Measurements from ENCODE around the gene MOCS2.
"Not testable (repeated sequence)": the region's sequence is repeated elsewhere in the genome, so short reads cannot be mapped to it uniquely, and the experiment has no call there.

The MOCS2 gene, protein sequence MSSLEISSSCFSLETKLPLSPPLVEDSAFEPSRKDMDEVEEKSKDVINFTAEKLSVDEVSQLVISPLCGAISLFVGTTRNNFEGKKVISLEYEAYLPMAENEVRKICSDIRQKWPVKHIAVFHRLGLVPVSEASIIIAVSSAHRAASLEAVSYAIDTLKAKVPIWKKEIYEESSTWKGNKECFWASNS

DNA sequence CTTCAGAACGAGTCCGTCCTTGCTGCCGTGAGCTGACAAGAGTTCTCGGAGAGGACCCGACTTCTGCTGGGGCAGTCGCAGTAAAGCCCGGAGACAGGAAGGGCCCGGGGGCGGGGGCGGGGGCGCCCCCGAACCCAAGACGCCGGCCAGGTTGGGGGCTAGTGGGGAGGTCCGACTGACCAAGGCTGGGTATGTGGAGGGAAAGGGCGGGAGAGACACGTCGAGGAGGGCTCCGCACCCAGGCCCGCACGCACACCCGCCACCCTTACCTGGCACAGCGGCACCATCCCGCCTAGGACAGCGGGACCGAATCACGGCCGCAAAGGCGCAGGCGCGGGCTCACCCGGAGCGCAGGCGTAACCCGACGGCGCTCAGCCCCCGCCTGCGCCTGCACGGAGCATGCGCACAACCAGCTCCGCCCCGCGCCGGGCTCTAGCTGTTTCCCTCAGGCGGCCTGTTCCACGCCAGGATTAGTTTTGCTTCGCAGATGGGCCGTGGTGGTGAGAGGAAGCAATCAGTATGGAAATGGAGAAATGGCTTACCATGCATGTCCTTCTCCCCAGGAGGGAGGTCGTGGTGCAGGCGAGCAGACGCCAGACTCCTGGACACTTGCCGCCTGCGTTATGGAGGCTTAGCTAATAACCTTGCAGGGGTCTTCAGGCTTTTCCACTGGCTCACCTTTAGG lies at the start of gene MOCS2:
MOCS2 (minus strand) TSS at position 315 of the 685 bp plus-strand sequence. CDS start 2,583 bp downstream, outside the sequence.
- peak; percentile 88 to 89 for DNase-seq (ENCODE audit: low read depth in 2 of 2)

DNA sequence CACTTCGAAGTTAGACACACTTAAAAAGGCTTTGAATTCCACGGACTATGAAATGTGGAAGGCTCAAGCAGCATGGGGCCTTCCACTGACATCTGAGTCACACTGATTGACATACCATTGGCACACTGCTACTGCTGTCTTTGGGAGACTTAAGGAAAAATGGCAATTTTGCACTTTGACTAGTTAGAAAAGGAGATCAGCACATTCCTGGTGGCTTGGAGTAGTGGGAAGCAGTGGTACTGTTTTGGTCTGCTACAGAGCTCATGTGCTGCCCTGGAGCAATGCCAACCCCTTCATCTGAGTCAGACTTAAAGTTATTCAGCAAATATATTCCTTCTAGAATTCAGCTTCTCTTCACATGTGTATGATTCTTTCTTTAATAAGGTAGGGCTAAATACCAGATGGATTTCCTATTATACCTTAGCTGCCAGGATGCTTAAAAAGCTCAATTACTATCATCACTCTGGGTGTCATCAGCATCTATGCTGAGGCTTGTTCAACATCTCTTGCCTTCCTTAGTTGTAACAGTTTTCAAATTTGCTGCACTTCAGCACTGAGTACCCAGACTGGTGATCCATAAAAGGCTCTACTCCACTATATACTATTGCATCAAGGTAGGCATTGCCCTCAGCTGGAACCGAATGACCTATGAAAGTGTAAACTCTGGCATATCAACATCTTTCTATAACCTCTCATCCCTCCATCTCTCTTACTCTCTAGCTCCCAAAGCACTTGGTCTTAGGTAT lies 42.3 kb upstream of the MOCS2 start:
- DNase-seq (ENCODE audit: low read depth in 2 of 2), result no peak

DNA sequence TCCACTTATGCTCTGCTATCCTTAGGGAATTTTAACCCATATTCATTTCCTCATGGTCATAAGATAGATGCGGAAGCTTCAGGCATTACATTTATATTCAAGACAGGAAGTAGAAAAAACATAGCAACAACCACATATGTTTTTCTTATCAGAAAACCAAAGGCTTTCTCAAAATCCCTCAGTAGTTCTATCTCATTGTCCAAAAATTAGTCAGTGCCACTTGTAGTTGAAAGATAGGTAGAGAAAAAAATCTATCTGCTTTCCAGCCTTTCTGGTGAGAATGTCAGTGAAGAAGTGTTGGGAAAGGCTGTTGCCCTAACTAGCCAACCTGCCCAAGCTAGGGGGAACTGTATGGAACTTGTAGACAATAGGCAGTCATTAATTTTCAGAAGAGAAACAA lies 23.5 kb upstream of the MOCS2 start:
- DNase-seq (ENCODE audit: low read depth in 2 of 2), result no peak

DNA sequence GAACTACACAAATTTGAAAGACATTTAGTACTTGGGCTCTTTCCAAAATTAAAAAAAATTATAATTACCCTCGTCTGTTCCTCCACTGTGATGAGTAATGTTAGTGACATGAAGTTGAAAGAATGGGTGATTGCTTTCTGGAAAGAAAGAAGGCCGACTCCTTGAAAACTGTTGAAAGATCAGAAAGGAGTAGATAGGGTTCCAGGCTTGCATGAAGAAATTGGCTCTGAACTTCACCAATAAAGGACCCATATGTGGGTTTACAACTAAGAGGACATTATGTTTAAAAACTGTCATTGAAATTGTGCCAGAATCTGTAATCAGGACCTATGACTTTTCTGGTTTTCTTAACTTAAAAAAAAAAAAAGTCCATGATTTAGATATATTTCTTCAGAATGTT lies 20.7 kb upstream of the MOCS2 start:
- no peak for DNase-seq (ENCODE audit: low read depth in 2 of 2)

DNA sequence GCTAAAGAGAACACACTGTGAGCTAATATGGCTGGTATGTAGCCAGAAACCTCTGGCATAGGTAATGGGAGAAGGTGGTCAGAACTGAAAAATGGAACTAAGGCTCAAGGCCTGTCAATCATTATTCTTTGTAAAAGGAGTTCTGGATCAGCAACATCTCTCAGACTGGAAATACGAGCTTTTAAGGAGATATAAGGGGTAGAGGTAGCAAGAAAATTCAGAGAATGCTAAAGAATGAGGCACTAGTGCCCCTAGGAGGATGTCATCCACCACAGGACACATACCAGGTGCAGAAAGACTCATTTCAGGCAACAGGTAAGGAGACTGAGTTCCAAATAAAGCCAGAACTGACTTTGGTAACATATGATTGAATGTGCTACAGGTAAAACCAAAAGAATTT lies 18.9 kb upstream of the MOCS2 start:
- no peak for DNase-seq (ENCODE audit: low read depth in 2 of 2)

DNA sequence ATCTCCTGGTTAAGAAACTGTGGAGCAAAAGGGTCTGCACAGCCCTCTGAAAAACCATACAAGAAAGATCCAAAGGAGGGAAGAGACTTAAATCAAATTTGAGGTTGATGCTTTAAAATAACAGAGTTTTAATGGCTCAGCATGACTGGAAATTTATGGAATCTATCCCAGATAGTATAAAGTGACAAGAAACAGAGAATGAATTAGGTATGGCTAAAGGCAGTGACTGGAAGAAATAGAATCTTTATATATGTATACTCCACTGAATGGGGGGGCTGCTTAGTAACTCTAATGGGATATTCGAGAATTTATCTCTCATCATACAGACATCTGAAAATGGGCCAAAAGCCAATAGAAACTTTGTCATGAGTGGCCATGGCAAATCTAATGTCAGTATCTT lies 17.6 kb upstream of the MOCS2 start:
- DNase-seq (ENCODE audit: low read depth in 2 of 2), result no peak

DNA sequence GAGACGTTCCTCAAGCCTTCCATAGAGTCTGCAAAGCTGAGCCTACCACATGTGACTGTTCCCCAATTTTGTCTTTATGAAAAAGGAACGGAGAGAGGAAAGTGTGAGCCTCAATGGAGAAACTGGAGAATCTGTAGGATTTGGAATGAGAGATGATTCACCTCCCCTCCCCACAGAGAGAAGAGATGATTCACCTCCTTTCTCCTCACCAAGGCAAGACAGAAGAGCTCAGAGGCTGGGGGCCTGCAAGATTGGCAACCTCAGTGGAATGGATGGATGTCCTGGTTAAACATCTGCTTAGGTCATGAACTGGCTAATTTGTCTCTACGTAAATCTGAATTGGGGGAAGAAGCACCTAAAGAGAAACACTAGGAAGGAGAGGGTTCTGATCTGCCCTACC lies 17.0 kb upstream of the MOCS2 start:
- no peak for DNase-seq (ENCODE audit: low read depth in 2 of 2)

DNA sequence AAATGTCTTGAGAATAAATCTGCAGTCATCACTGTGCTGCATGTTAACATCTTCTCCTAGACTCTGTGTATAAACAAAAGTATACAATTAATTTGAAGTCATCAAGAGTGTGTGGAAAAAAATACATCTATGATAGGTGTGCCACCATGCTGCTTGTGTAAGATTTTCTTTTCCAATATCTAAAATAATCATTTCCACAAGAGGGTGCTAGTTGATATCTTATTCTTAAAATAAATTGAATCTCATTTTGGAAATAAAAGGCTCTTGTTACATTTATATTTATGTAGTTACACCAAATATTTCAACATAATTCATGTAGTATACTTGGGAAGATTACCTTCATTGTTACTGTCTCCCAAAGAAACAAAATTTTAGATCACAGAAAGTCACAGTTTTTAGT lies 14.1 kb upstream of the MOCS2 start:
- DNase-seq (ENCODE audit: low read depth in 2 of 2), result no peak

DNA sequence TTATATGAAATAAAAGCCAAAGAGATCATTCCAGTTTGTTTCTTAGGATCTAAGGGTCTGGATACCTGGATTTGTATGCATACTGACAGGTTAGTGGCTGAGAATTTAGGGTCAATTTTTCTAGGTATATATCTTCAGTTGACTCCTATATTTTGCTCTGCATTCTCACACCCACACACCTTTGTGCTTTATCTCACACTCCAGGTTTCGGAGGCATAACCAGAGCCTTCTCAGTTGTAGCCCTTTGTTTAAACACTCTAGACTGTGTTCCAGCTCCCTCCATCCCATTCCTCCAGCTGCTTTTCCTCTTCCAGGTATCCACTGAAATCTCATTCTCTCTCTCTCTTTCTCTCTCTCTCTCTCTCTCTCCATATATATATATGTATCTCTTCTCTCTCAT lies 10.6 kb upstream of the MOCS2 start:
- DNase-seq (ENCODE audit: low read depth in 2 of 2), result no peak

DNA sequence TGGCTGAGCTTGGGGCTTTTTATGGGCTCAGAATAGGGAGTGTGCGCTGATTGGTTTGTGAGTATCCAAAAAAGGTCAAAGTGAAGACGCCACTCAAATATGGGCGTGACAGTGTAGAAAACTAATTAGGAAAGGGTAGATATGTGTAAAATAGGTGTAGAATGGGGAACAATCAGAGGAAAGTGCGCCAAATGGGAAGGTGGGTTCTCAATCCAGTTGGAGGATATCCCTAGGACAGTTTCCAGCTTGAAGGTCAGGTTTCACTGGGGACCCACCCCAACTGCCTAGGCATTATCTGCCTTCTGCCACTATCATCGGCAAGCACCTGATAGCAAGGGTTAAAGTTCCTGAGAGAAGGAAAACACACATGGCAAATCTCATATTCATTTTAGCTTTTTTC lies 9.3 kb upstream of the MOCS2 start:
- no peak for DNase-seq (ENCODE audit: low read depth in 2 of 2)

DNA sequence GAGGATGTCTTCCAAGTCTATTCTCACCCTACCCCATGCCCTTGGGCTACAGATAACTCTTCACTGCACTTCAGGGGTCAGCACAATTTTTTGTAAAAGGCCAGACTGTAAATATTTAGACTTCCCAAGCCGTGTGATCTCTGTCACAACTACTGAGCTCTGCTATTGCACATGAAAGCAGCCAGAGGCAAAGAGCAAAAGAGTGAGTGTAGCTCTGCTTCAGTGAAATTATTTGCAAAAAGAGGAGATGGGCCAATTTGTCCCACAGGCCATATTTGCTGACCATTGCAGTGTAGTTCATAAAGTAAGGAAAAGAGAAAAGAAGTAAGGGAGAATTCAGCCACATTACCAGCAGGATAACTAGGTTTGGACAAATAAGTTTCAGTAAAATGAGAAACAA lies 7.0 kb upstream of the MOCS2 start:
- no peak for DNase-seq (ENCODE audit: low read depth in 2 of 2)

DNA sequence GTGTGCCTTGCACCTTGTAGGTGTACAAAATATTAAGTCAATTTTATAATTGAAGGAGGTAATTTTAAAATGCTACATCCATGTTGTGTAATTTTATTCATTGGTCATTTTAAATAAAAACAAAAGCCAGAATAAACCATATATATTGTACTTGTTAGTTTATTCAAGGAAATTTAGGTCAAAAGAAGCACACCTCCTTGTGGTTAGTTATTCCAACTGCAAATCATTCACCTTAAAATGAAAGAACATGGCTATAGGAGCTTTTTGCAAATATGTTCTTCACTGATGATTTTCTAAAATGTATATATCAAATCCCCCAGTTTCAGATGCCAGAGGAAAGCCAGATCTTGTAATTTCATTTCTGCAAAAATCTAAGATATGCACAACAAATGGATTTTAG lies 5.4 kb upstream of the MOCS2 start:
- no peak for DNase-seq (ENCODE audit: low read depth in 2 of 2)

DNA sequence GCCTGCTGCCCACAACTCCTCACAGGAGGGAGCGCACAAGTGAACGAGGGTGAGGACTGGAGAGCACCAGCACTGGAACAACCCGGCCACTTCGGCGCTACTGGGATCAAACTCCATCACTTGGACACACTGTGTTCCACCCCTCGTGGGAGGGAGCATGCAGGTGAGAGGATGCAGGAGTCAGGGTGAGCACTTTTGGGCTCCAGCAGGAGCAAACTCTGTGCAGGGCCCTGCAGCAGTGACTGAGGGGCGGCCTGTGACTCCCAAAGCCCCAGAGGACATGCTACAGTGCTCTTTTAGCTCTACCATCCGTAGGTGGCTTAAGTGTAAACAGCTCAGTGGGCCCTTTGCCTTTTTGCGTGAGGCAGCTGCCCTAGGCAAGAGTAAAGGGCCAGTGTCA lies 4.4 kb upstream of the MOCS2 start:
- DNase-seq (ENCODE audit: low read depth in 2 of 2), result no peak

DNA sequence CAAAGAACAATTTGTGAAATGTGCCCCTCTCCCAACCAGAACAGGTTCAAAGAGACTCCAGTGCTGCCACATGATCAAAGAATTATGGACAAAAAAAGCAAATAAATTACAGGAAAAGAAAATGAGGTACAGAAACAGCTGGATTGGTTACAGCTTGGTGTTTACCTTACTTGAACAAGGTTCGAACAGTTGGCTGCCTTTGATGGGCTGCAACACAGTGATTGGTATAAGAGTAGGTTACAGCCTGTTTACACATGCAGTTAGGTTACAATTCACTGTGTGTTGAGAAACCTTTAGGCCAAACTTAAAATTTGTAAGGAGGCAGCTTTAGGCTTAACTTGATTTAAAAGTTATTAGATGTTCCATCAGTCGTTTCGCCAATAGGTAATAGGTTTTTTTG lies 3.4 kb upstream of the MOCS2 start:
- DNase-seq (ENCODE audit: low read depth in 2 of 2), result no peak

DNA sequence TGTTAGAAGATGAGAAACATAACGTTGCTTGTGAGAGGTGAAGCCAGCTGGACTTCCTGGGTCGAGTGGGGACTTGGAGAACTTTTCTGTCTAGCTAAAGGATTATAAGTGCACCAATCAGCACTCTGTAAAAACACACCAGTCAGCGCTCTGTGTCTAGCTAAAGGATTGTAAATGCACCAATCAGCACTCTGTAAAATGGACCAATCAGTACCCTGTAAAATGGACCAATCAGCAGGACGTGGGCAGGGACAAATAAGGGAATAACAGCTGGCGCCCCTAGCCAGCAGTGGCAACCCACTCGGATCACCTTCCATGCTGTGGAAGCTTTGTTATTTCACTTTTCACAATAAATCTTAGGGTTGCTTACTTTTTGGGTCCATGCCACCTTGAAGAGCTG lies 2.8 kb upstream of the MOCS2 start:
- DNase-seq (ENCODE audit: low read depth in 2 of 2), result not testable (repeated sequence)

DNA sequence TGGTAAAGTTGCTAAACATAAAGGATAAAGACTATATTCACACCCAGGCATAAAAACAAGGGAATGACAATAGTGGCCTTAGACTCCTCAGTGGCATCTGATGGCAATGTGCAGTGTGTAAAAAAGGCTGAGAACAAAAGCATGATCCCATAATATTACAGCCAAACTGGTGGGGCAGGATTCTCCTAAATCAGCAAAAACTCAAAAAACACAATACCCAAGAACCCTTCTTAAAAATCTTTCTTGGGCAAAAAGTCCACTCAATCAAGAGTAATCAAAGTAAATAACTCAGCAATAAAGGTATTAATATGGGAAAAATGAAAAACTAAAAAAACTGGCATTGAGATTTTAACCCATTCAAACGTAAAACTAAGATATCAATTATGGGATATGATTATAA lies 1.6 kb upstream of the MOCS2 start:
- DNase-seq (ENCODE audit: low read depth in 2 of 2), result no peak

DNA sequence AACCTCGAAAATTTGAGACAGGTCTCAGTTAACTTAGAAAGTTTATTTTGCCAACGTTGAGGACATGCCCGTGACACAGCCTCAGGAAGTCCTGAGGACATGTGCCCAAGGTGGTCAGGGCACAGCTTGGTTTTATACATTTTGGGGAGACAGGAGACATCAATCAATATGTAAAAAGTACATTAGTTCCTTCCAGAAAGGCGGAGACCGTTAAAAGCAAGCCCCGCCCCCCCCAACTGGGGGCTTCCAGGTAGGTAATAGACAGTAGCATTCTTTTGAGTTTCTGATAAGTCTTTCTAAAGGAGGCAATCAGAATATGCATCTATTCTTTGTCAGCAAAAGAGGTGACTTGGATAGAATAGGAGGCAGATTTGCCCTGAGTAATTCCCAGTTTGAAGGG lies 599 bp upstream of the MOCS2 start:
- DNase-seq (ENCODE audit: low read depth in 2 of 2), result no peak

DNA sequence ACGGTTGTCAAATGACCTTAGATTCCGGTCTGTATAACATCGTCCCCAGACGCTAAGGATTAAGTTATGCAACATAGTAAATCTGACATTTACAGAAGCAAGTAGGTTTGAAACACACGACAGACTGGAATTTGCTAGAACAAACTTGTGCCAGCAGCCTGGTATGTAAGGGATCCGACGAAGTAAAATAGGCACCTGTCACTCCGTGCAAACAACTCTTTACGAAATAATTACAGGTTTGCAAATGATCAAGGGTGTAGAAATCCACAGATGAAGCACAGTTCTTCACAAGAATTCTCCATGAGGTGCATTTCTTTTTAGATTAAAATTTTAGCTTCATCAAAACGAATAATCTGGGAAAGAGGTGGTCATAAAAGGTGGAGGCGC lies 508 bp downstream of the MOCS2 start:
- no peak for DNase-seq (ENCODE audit: low read depth in 2 of 2)

DNA sequence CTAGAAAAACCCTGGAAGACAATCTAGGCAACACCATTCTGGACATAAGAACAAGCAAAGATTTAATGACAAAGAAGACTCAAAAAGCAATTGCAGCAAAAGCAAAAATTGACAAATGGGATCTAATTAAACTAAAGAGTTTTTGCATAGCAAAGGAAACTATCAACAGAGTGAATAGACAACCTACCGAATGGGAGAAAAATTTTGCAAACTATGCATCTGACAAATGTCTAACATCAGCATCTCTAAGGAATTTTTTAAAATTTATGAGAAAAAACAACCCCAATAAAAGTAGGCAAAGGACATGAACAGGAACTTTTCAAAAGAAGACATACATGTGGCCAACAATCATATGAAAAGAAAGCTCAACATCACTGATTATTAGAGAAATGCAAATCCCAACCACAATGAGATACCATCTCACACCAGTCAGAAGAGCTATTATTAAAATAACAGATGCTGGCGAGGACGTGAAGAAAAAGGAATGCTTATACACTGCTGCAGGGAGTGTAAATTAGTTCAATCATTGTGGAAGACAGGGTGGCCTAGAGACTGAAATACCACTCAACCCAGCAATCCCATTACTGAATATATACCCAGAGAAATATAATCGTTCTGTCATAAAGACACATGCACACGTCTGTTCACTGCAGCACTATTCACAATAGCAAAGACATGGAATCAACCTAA lies 3.8 kb downstream of the MOCS2 start:
- no peak for DNase-seq (ENCODE audit: low read depth in 2 of 2)

DNA sequence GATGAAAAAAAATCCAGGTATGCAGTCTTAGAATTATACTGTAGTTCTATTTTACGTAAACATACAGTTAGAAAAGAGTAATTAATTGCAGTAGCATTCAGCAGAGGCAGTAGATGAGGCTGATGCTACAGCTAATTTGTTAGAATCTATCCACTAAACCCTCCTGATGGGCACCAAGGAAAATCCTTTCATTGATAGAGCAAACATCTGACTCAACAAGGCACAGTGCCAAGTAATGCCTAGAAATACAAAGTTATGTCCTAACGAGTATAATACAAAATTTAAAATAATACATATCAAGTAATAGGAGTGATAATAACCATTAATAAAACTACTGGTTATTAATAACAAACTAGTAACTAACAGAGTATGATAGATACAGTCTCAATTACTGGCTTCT lies 9.0 kb downstream of the MOCS2 start:
- no peak for DNase-seq (ENCODE audit: low read depth in 2 of 2)

DNA sequence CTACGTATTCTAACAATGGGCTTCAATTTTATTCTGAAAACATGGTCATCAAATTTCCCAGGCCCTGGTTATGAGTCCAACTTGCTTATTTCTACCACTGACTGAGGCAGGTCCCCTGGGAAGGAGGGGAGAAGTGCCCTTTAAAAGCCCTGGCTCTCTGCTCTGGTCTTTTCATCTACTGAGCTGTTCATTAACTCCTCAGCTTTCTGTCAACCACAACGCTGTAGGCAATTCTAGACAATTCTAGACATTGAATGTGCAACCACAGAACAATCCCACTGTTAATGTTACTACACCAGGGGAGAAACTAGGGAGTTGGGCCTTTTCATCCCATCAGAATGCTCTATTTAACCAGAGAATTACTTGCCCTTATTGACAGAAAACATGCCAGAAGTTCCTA lies 10.0 kb downstream of the MOCS2 start:
- no peak for DNase-seq (ENCODE audit: low read depth in 2 of 2)

DNA sequence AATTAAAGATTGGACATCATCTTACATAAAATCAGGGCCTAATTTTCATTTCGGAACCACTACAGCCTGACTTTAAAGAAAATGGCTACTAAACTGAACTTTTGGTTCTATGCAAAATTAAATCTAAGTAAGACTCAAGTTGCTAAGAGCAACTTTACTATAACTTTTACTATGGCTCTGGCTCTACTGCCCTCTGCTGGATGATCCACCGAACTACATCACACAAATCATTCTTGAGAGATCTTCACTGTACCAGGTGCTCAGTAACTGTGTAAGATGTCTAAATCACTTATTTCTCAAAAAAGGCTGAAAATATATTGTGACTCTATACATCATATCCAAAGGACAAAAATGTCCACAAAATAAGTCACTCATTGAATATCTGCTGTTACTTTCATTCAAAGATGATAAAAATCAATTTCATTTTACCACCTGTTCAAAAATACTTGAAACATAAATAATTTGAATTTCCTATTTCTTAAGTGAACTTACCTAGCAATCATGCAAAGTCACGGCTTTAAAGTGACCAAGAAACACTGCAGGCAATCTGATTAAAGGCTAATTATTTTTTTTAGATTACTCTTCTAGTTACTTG lies 13.5 kb downstream of the MOCS2 start:
- peak; percentile 27 to 66 for DNase-seq (ENCODE audit: low read depth in 2 of 2)
